GM12892 (cell line): Measurements from ENCODE around the gene TMEM217.

ENCODE experiments used
- DNase-seq: peaks from one replicate; pipeline ENCODE4 v3.0.0; 2011; ENCODE audit not compliant: insufficient read length
- FAIRE-seq: peaks from 2 replicates; lab custom pipeline; 2011; peaks lifted over from hg19 to GRCh38; lab: Jason Lieb, UNC
- POLR2A ChIP-seq: IDR thresholded peaks from 2 replicates; pipeline ENCODE4 v1.6.1; 2011; ENCODE audit warnings: low read depth, low read length, control low read depth
- POLR2AphosphoS5 ChIP-seq: IDR thresholded peaks from 2 replicates; pipeline ENCODE4 v1.6.1; 2011; ENCODE audit warnings: low read depth, low read length, control low read depth
- TAF1 ChIP-seq: IDR thresholded peaks from 2 replicates; pipeline ENCODE4 v1.6.1; 2011; ENCODE audit warnings: low read depth, mild to moderate bottlenecking, control low read depth, low read length, borderline replicate concordance

TMEM217 gene

GRCh38 chr6:37162740-37163139 lies 95.2 kb downstream of the TMEM217 start:
- DNase-seq (no peak), FAIRE-seq (no peak)
- TF ChIP-seq POLR2A = no peak
- no peak for TF ChIP-seq POLR2AphosphoS5
- TF ChIP-seq TAF1 = no peak
